HEK293 (cell line): ENCODE measurements around the gene ABCC2.
"Not testable (repeated sequence)": the region's sequence is repeated elsewhere in the genome, so short reads cannot be mapped to it uniquely, and the experiment has no call there.

ENCODE experiments used
- PRDM6 ChIP-seq: fragments of 450-650 bp; formaldehyde crosslinking; IDR thresholded peaks from 2 replicates; pipeline ENCODE4 v1.5.1; 2017; ENCODE audit warnings: missing biosample characterization, missing genetic modification characterization
- REPIN1 ChIP-seq: fragments of 450-650 bp; formaldehyde crosslinking; IDR thresholded peaks from 2 replicates; pipeline ENCODE4 v1.5.1; 2017; ENCODE audit warnings: missing biosample characterization, missing genetic modification characterization, low read depth
- TCF7L2 ChIP-seq: IDR thresholded peaks from 2 replicates; pipeline ENCODE4 v1.6.1; 2011; ENCODE audit warnings: low read depth, mild to moderate bottlenecking, inconsistent platforms, low read length, moderate library complexity, borderline replicate concordance
- YY1 ChIP-seq: fragments of 450-650 bp; formaldehyde crosslinking; IDR thresholded peaks from 2 replicates; pipeline ENCODE4 v1.5.1; 2018; ENCODE audit warnings: missing biosample characterization, missing genetic modification characterization
- ZIC2 ChIP-seq: fragments of 450-650 bp; formaldehyde crosslinking; IDR thresholded peaks from 2 replicates; pipeline ENCODE4 v1.5.1; 2016; ENCODE audit warnings: missing biosample characterization, missing genetic modification characterization
- ZNF121 ChIP-seq: fragments of 450-650 bp; formaldehyde crosslinking; IDR thresholded peaks from 2 replicates; pipeline ENCODE4 v1.5.1; 2016; ENCODE audit warnings: missing biosample characterization, missing genetic modification characterization
- ZNF140 ChIP-seq: fragments of 450-650 bp; formaldehyde crosslinking; IDR thresholded peaks from 2 replicates; pipeline ENCODE4 v1.5.1; 2016; ENCODE audit warnings: missing biosample characterization, missing genetic modification characterization
- ZNF18 ChIP-seq: fragments of 450-650 bp; formaldehyde crosslinking; IDR thresholded peaks from 2 replicates; pipeline ENCODE4 v1.5.1; 2016; ENCODE audit warnings: missing biosample characterization, missing genetic modification characterization
- ZNF639 ChIP-seq: fragments of 450-650 bp; formaldehyde crosslinking; IDR thresholded peaks from 2 replicates; pipeline ENCODE4 v1.5.1; 2016; ENCODE audit warnings: missing biosample characterization, missing genetic modification characterization
- ZNF791 ChIP-seq: fragments of 450-650 bp; formaldehyde crosslinking; IDR thresholded peaks from 2 replicates; pipeline ENCODE4 v1.5.1; 2016; ENCODE audit warnings: missing biosample characterization, missing genetic modification characterization
- TF ChIP-seq, protein P1 (sequence below): fragments of 450-650 bp; formaldehyde crosslinking; IDR thresholded peaks from 2 replicates; pipeline ENCODE4 v1.5.1; 2016; ENCODE audit warnings: missing biosample characterization, missing genetic modification characterization
- TF ChIP-seq, protein P2 (sequence below): sonication (generic); formaldehyde crosslinking; IDR thresholded peaks from 2 replicates; pipeline ENCODE4 v1.8.1; 2022; ENCODE audit warnings: mild to moderate bottlenecking, moderate library complexity, missing genetic modification reagents
- TF ChIP-seq, protein P3 (sequence below): IDR thresholded peaks from 2 replicates; pipeline ENCODE4 v1.6.1; 2011; ENCODE audit warnings: mild to moderate bottlenecking, low read depth, low read length, borderline replicate concordance
- TF ChIP-seq, protein P4 (sequence below): fragments of 450-650 bp; formaldehyde crosslinking; IDR thresholded peaks from 2 replicates; pipeline ENCODE4 v1.5.1; 2016; ENCODE audit warnings: missing biosample characterization, missing genetic modification characterization

GRCh38 chr10:99746166-99746565 is 36.3 kb upstream of the ABCC2 start:
- TF ChIP-seq, protein P1, sequence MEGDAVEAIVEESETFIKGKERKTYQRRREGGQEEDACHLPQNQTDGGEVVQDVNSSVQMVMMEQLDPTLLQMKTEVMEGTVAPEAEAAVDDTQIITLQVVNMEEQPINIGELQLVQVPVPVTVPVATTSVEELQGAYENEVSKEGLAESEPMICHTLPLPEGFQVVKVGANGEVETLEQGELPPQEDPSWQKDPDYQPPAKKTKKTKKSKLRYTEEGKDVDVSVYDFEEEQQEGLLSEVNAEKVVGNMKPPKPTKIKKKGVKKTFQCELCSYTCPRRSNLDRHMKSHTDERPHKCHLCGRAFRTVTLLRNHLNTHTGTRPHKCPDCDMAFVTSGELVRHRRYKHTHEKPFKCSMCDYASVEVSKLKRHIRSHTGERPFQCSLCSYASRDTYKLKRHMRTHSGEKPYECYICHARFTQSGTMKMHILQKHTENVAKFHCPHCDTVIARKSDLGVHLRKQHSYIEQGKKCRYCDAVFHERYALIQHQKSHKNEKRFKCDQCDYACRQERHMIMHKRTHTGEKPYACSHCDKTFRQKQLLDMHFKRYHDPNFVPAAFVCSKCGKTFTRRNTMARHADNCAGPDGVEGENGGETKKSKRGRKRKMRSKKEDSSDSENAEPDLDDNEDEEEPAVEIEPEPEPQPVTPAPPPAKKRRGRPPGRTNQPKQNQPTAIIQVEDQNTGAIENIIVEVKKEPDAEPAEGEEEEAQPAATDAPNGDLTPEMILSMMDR (tag by site-specific recombination), result not testable (repeated sequence)
- TF ChIP-seq, protein P2, sequence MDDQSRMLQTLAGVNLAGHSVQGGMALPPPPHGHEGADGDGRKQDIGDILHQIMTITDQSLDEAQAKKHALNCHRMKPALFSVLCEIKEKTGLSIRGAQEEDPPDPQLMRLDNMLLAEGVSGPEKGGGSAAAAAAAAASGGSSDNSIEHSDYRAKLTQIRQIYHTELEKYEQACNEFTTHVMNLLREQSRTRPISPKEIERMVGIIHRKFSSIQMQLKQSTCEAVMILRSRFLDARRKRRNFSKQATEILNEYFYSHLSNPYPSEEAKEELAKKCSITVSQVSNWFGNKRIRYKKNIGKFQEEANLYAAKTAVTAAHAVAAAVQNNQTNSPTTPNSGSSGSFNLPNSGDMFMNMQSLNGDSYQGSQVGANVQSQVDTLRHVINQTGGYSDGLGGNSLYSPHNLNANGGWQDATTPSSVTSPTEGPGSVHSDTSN (CRISPR knock-in tag), result not testable (repeated sequence)
- TF ChIP-seq PRDM6 (tag by site-specific recombination); REPIN1 (tag by site-specific recombination); TCF7L2; ZIC2 (tag by site-specific recombination); ZNF639 (tag by site-specific recombination); ZNF121; YY1; ZNF791 (tag by site-specific recombination); ZNF18 (tag by site-specific recombination); ZNF140: not testable (repeated sequence)
- TF ChIP-seq, protein P3, sequence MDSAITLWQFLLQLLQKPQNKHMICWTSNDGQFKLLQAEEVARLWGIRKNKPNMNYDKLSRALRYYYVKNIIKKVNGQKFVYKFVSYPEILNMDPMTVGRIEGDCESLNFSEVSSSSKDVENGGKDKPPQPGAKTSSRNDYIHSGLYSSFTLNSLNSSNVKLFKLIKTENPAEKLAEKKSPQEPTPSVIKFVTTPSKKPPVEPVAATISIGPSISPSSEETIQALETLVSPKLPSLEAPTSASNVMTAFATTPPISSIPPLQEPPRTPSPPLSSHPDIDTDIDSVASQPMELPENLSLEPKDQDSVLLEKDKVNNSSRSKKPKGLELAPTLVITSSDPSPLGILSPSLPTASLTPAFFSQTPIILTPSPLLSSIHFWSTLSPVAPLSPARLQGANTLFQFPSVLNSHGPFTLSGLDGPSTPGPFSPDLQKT, result not testable (repeated sequence)
- TF ChIP-seq, protein P4, sequence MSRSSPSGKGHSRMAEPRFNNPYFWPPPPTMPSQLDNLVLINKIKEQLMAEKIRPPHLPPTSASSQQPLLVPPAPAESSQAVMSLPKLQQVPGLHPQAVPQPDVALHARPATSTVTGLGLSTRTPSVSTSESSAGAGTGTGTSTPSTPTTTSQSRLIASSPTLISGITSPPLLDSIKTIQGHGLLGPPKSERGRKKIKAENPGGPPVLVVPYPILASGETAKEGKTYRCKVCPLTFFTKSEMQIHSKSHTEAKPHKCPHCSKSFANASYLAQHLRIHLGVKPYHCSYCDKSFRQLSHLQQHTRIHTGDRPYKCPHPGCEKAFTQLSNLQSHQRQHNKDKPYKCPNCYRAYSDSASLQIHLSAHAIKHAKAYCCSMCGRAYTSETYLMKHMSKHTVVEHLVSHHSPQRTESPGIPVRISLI (tag by site-specific recombination), result not testable (repeated sequence)
